K562 (cell line): ENCODE data around the gene EDN2. TPM values are rescaled to one million over a fixed set of nuclear protein-coding genes. Genes with fewer than 3 reads are reported as not detected.

Experiments used
- CC2D1A ChIP-seq: fragments of 450-650 bp; IDR thresholded peaks from 2 replicates; pipeline ENCODE4 v1.6.1; 2017; ENCODE audit warnings: mild to moderate bottlenecking
- CEBPG ChIP-seq, 3 experiments: fragments of 200-800 bp in 1 of 3; sonication (Bioruptor generic) in 1 of 3; sonication (generic) in 1 of 3; formaldehyde crosslinking in 1 of 3; IDR thresholded peaks in 2 of 3; conservative IDR thresholded peaks in 1 of 3; 2 replicates each; pipeline versions ENCODE4 v1.6.1 to v1.8.0; 2016 to 2022; ENCODE audit warnings: missing compliant biosample characterization in 2 of 3, missing genetic modification characterization in 2 of 3, mild to moderate bottlenecking in 1 of 3, missing genetic modification reagents in 1 of 3
- CSDE1 ChIP-seq, 2 experiments: fragments of 450-650 bp; IDR thresholded peaks; 2 replicates each; pipeline ENCODE4 v1.6.1; 2016; ENCODE audit warnings: mild to moderate bottlenecking in 1 of 2
- CTBP1 ChIP-seq: fragments of 450-650 bp; IDR thresholded peaks from 2 replicates; pipeline ENCODE4 v1.6.1; 2016; ENCODE audit warnings: borderline replicate concordance
- FOSL1 ChIP-seq: fragments of 200-800 bp; sonication (Bioruptor generic); conservative IDR thresholded peaks from 2 replicates; pipeline ENCODE4 v1.6.1; 2016; ENCODE audit warnings: missing genetic modification characterization, missing compliant biosample characterization
- HES1 ChIP-seq: fragments of 450-650 bp; IDR thresholded peaks from 2 replicates; pipeline ENCODE4 v1.6.1; 2016; ENCODE audit warnings: low read depth, mild to moderate bottlenecking, moderate library complexity
- HEY1 ChIP-seq: fragments of 250-450 bp; sonication (Bioruptor Pico); IDR thresholded peaks from 2 replicates; pipeline ENCODE4 v1.5.0; 2020; ENCODE audit warnings: mild to moderate bottlenecking, moderate library complexity, borderline replicate concordance
- NR2C2 ChIP-seq, 2 experiments: fragments of 200-800 bp in 1 of 2; sonication (Bioruptor generic) in 1 of 2; sonication (generic) in 1 of 2; formaldehyde crosslinking in 1 of 2; IDR thresholded peaks; 2 replicates each; pipeline versions ENCODE4 v1.6.1 to v1.8.0; 2016 to 2022; ENCODE audit warnings: mild to moderate bottlenecking in 1 of 2, missing compliant biosample characterization in 1 of 2, missing genetic modification characterization in 1 of 2, missing genetic modification reagents in 1 of 2
- PATZ1 ChIP-seq: fragments of 250-450 bp; sonication (Bioruptor Pico); IDR thresholded peaks from 2 replicates; pipeline ENCODE4 v1.5.0; 2020; ENCODE audit warnings: mild to moderate bottlenecking, borderline replicate concordance
- POU5F1 ChIP-seq: fragments of 150-350 bp; IDR thresholded peaks from 2 replicates; pipeline ENCODE4 v1.6.1; 2014; ENCODE audit warnings: borderline replicate concordance, low read length, low read depth, mild to moderate bottlenecking; ENCODE audit not compliant: partially characterized antibody
- RBM25 ChIP-seq: fragments of 200-400 bp; formaldehyde crosslinking; IDR thresholded peaks from 2 replicates; pipeline ENCODE4 v1.6.1; 2018; ENCODE audit warnings: low read length, low read depth, moderate library complexity; ENCODE audit not compliant: severe bottlenecking
- RCOR1 ChIP-seq, 2 experiments: IDR thresholded peaks; 2 replicates each; pipeline ENCODE4 v1.6.1; 2012; ENCODE audit warnings: low read depth in 2 of 2, low read length in 2 of 2, borderline replicate concordance in 1 of 2, improper control_type of control experiment in 1 of 2
- SIRT6 ChIP-seq: IDR thresholded peaks from one replicate; pipeline ENCODE4 v1.6.1; 2012; ENCODE audit warnings: low read depth, mild to moderate bottlenecking, control low read depth, inconsistent platforms, low read length, moderate library complexity
- SMAD1 ChIP-seq: fragments of 150-350 bp; IDR thresholded peaks from 2 replicates; pipeline ENCODE4 v1.6.1; 2014; ENCODE audit warnings: low read length, low read depth; ENCODE audit not compliant: partially characterized antibody
- SMAD2 ChIP-seq: fragments of 150-350 bp; IDR thresholded peaks from 2 replicates; pipeline ENCODE4 v1.6.1; 2014; ENCODE audit warnings: low read depth, mild to moderate bottlenecking, low read length
- STAT5A ChIP-seq: IDR thresholded peaks from 2 replicates; pipeline ENCODE4 v1.6.1; 2012; ENCODE audit warnings: low read length, inconsistent platforms, borderline replicate concordance
- TOE1 ChIP-seq, 2 experiments: fragments of 450-650 bp in 1 of 2; sonication (generic) in 1 of 2; formaldehyde crosslinking in 1 of 2; IDR thresholded peaks; 2 replicates each; pipeline versions ENCODE4 v1.7.1 to v1.8.0; 2016 to 2022; ENCODE audit warnings: borderline replicate concordance in 2 of 2, mild to moderate bottlenecking in 2 of 2, antibody characterized with exemption in 1 of 2, inconsistent platforms in 1 of 2, low read depth in 1 of 2, missing genetic modification reagents in 1 of 2, moderate library complexity in 1 of 2
- ZNF12 ChIP-seq: sonication (generic); formaldehyde crosslinking; IDR thresholded peaks from 2 replicates; pipeline ENCODE4 v1.4.0; 2020; ENCODE audit warnings: mild to moderate bottlenecking, missing genetic modification reagents
- ZNF280B ChIP-seq: fragments of 250-450 bp; sonication (Bioruptor Pico); IDR thresholded peaks from 2 replicates; pipeline ENCODE4 v1.5.1; 2021; ENCODE audit warnings: mild to moderate bottlenecking
- polyA plus RNA-seq, 8 experiments: library from polyadenylated mRNA; depleted of rRNA in 4 of 8; stranded (reverse) in 5 of 8; unstranded in 3 of 8; fragments of >200 nt; fragmentation: Nextera tagmentation in 2 of 8; fragmentation: Illumina TruSeq in 1 of 8; extraction: Ambion mirVana in 2 of 8; extraction: Trizol in 1 of 8; gene quantifications; 2 replicates each; pipeline versions ENCODE4 v1.2.1 to v1.2.3, GENCODE V29; 2011 to 2014; ENCODE audit warnings: inconsistent platforms in 1 of 8, missing spikeins in 1 of 8
- total RNA-seq, 7 experiments: library from RNA; depleted of rRNA in 6 of 7; stranded (reverse); fragments of >200 nt in 6 of 7; fragmentation: Illumina TruSeq in 2 of 7; extraction: Trizol in 2 of 7; gene quantifications; 2 replicates each; pipeline versions ENCODE4 v1.2.1 to v1.2.3, GENCODE V29; 2011 to 2021; ENCODE audit warnings: low replicate concordance in 1 of 7

EDN2 gene
- total and polyA plus RNA-seq, 9 of the 15 experiments (the other 6 are each of a cell fraction or from before 2014, with no cell fraction given) = not detected

GRCh38 chr1:41432481-41433280 is 51.8 kb downstream of the EDN2 start (continued):
- TF ChIP-seq TOE1 (IDR thresholded peaks at IDR 0.05; ENCODE audit: borderline replicate concordance) (peak; percentile 39; the same call in 1 of the 2 replicates), TOE1 (CRISPR knock-in tag; IDR thresholded peaks at IDR 0.05; ENCODE audit: borderline replicate concordance, low read depth) (no peak), RBM25 (peak; percentile 79), ZNF12 (no peak), PATZ1 (CRISPR knock-in tag) (no peak), SIRT6 (no peak), SMAD1 (no peak), RCOR1 (IDR thresholded peaks at IDR 0.05; ENCODE audit: borderline replicate concordance in 1 of 2, low read depth in 2 of 2, low read length in 2 of 2) (peak in 1 of 2 experiments; percentile 54; a peak in 2 of 4 replicates), CTBP1 (peak; percentile 57; the same call in 1 of the 2 replicates), SMAD2 (no peak), CEBPG (CRISPR knock-in tag; IDR thresholded peaks at IDR 0.05) (no peak), CEBPG (tag; conservative IDR thresholded peaks at IDR 0.05 in 1 of 2, IDR thresholded peaks at IDR 0.05 in 1 of 2) (no peak), NR2C2 (CRISPR knock-in tag; IDR thresholded peaks at IDR 0.05) (peak; percentile 82; the same call in 1 of the 2 replicates), NR2C2 (tag; IDR thresholded peaks at IDR 0.05) (peak; percentile 92), POU5F1 (no peak), HES1 (no peak), HEY1 (CRISPR knock-in tag) (0 out of 2 replicates have a peak, but pooled peaks have one; percentile 4), ZNF280B (CRISPR knock-in tag) (no peak), FOSL1 (tag) (peak; percentile 97), CSDE1 (IDR thresholded peaks at IDR 0.05) (no peak), STAT5A (no peak), CC2D1A (peak; percentile 89)
